Nephron progenitor cell (in vitro differentiated cells): ENCODE results near the gene HYAL4.
"Not testable (repeated sequence)": the region's sequence is repeated elsewhere in the genome, so short reads cannot be mapped to it uniquely, and the experiment has no call there.

ENCODE experiments used
- DNase-seq: peaks from one replicate; pipeline ENCODE4 v3.0.0; 2021
- H3K27ac Mint-ChIP-seq: 2 replicates; pipeline ENCODE4 v1.8.0; 2021; ENCODE audit warnings: mild to moderate bottlenecking, moderate library complexity, mixed read lengths
- H3K27me3 Mint-ChIP-seq: 2 replicates; pipeline ENCODE4 v1.8.0; 2021; ENCODE audit warnings: mild to moderate bottlenecking, low read depth, mixed read lengths; ENCODE audit not compliant: poor library complexity
- H3K36me3 Mint-ChIP-seq: 2 replicates; pipeline ENCODE4 v1.8.0; 2021; ENCODE audit warnings: low read depth, mixed read lengths
- H3K4me1 Mint-ChIP-seq: 2 replicates; pipeline ENCODE4 v1.8.0; 2021; ENCODE audit warnings: mixed read lengths
- H3K4me3 Mint-ChIP-seq: 2 replicates; pipeline ENCODE4 v1.8.0; 2021; ENCODE audit warnings: mild to moderate bottlenecking, moderate library complexity, mixed read lengths
- H3K9me3 Mint-ChIP-seq: 2 replicates; pipeline ENCODE4 v1.8.0; 2021; ENCODE audit warnings: mild to moderate bottlenecking, moderate library complexity, mixed read lengths
- TF ChIP-seq, protein P1 (sequence below): fragments of 200-600 bp; sonication (generic); IDR thresholded peaks from 2 replicates; pipeline ENCODE4 v1.5.0; 2021; ENCODE audit warnings: antibody characterized with exemption

Gene HYAL4

DNA sequence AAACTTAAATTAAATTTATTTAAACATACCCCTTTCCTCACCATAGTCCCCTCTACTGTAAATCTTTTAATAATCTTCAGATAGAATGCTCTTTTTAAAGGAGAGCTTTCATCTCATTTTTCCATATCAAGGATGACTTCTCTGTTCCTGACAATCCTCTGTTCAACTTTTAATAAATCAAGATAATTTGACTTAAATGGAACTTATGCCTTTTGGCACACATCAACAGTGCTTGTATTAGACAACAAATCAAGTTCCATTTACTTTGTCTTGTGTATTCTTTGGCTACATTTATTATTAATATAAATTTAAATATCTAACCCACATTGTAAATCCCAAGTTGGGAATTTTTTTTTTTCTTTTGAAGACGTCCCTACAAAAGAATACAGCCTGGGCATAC, 42.7 kb upstream of the HYAL4 start:
- Mint-ChIP-seq H3K36me3 (no peaks in the 10 kb centered on the region), H3K27ac (no peak overlapping the region)

DNA sequence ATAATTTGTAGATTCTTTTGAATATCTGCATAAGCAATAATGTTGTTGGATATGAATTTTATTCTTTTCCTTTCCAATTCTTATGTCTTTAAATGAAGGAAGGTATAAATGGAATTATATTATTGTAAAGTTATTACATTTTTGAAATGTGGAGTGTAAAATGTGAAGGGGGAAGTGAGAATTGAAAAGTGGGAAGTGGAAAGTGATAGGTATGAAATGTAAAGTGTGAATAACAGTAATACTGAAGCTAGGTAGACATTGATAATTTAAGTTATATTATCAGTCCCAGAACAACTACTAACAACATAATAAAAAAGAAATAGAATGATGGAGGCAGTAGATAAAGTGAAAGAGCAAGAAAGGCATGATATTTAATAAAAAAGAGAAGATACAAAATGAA, 39.7 kb upstream of the HYAL4 start:
- DNase-seq = no peak
- Mint-ChIP-seq H3K27ac (no peak overlapping the region), H3K36me3 (no peaks in the 10 kb centered on the region), H3K9me3 (peaks cover 4% of the 10 kb centered on the region), H3K27me3 (no peaks in the 10 kb centered on the region), H3K4me3 (no peak overlapping the region), H3K4me1 (no peaks in the 10 kb centered on the region)
- TF ChIP-seq, protein P1, sequence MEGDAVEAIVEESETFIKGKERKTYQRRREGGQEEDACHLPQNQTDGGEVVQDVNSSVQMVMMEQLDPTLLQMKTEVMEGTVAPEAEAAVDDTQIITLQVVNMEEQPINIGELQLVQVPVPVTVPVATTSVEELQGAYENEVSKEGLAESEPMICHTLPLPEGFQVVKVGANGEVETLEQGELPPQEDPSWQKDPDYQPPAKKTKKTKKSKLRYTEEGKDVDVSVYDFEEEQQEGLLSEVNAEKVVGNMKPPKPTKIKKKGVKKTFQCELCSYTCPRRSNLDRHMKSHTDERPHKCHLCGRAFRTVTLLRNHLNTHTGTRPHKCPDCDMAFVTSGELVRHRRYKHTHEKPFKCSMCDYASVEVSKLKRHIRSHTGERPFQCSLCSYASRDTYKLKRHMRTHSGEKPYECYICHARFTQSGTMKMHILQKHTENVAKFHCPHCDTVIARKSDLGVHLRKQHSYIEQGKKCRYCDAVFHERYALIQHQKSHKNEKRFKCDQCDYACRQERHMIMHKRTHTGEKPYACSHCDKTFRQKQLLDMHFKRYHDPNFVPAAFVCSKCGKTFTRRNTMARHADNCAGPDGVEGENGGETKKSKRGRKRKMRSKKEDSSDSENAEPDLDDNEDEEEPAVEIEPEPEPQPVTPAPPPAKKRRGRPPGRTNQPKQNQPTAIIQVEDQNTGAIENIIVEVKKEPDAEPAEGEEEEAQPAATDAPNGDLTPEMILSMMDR = no peak

More for the DNA sequence above, 42.7 kb upstream of the HYAL4 start:
- TF ChIP-seq, protein P1 = no peak
- H3K9me3 Mint-ChIP-seq = no peaks in the 10 kb centered on the region
- H3K4me1 Mint-ChIP-seq = no peaks in the 10 kb centered on the region
- H3K4me3 Mint-ChIP-seq = no peak overlapping the region
- no peak for DNase-seq
- H3K27me3 Mint-ChIP-seq = no peaks in the 10 kb centered on the region

DNA sequence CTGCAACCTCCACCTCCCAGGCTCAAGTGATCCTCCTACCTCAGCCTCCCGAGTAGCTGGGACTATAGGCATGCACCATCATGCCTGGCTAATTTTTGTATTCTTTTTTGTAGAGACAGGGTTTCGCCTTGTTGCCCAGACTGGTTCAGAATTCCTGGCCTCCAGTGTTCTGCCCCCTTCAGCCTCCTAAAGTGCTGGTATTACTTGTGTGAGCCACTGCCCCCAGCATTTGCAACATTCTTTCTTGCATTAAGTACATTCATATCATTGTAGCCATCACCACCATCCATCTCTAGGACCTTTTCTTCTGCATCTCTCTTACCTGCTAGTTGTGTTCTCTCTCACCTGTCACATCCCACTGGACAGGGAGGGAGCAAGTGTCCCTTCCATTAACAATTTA, 35.5 kb upstream of the HYAL4 start:
- TF ChIP-seq, protein P1 = no peak
- no peaks in the 10 kb centered on the region for H3K27me3 Mint-ChIP-seq
- peaks cover 4% of the 10 kb centered on the region for H3K9me3 Mint-ChIP-seq
- DNase-seq = no peak
- H3K36me3 Mint-ChIP-seq = no peaks in the 10 kb centered on the region
- H3K27ac Mint-ChIP-seq = no peak overlapping the region
- H3K4me1 Mint-ChIP-seq = no peaks in the 10 kb centered on the region
- H3K4me3 Mint-ChIP-seq = no peak overlapping the region

DNA sequence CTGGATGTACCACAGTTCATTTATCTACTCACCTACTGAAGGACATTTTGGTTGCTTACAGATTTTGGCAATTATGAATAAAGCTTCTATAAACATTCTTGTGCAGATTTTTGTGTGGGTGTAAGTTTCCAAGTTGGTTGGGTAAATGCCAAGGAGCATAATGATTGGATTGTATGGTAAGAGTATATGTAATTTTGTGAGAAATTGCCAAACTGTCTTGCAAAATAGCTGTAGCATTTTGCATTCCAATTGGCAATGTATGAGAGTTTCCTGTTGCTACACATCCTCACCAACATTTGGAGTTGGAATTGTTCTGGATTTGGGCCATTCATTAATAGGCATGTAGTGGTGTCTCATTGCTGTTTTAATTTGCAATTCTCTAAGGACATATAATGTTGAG, 33.9 kb upstream of the HYAL4 start:
- Mint-ChIP-seq H3K36me3 (no peaks in the 10 kb centered on the region), H3K4me3 (no peak overlapping the region), H3K27me3 (no peaks in the 10 kb centered on the region), H3K9me3 (peaks cover 4% of the 10 kb centered on the region), H3K4me1 (no peaks in the 10 kb centered on the region), H3K27ac (no peak overlapping the region)
- TF ChIP-seq, protein P1 = no peak
- DNase-seq = no peak

DNA sequence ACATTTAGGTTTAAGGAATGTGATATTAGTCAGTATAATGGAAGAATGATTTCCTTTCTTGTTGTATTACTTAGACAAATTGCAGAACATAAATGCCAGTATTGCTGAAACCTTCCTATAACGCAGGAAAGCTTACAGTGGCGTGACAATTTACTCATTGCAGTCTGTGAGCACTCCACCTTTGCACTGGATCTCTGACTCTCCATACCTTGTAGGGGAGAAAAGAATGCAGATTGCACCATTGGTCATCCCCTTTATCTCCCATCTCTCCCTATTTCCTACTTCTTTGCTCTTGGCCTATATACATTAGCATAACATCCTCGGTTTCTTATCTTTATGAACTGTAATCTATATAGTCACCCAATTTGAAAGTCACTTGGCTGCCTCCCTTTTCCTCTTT, 28.1 kb upstream of the HYAL4 start:
- Mint-ChIP-seq H3K27me3 (no peaks in the 10 kb centered on the region), H3K36me3 (no peaks in the 10 kb centered on the region)

DNA sequence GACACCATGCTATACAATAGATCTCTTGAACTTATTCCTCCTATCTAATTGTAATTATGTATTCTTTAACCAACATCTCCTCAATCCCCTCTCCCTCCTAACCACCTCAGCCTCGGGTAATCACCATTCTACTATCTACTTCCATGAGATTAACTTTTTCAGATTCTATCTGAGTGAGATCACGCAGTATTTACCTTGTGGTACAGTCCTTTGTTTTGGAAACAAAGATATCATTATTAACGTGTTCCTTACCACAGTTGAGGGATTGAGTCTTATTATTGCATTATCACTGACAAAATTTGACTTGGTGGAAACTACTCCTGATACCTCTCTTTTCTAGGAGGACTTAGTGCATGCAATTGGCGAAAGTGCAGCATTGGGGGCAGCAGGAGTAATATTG, 26.0 kb upstream of the HYAL4 start:
- H3K36me3 Mint-ChIP-seq = no peaks in the 10 kb centered on the region
- H3K4me1 Mint-ChIP-seq = no peaks in the 10 kb centered on the region
- no peak overlapping the region for H3K27ac Mint-ChIP-seq
- H3K27me3 Mint-ChIP-seq = no peaks in the 10 kb centered on the region
- no peaks in the 10 kb centered on the region for H3K9me3 Mint-ChIP-seq
- H3K4me3 Mint-ChIP-seq = no peak overlapping the region
- TF ChIP-seq, protein P1 = no peak
- no peak for DNase-seq

More for the DNA sequence above, 28.1 kb upstream of the HYAL4 start:
- Mint-ChIP-seq H3K4me3 (no peak overlapping the region), H3K27ac (no peak overlapping the region), H3K9me3 (no peaks in the 10 kb centered on the region), H3K4me1 (no peaks in the 10 kb centered on the region)
- TF ChIP-seq, protein P1 = no peak
- DNase-seq = no peak

DNA sequence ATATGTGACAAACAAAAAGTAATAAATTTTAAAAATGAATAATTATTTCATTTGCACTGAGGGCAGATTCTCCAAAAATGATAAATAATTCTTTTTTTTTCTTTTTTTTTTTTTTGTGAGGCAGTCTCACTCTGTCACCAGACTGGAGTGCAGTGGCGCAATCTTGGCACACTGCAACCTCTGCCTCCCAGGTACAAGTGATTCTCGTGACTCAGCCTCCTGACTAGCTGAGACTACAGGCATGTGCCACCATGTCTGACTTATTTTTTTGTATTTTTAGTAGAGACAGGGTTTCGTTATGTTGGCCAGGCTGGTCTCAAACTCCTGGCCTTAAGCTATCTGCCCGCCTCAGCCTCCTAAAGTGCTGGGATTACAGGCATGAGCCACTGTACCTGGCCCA, 25.2 kb upstream of the HYAL4 start:
- H3K27me3 Mint-ChIP-seq, H3K36me3 Mint-ChIP-seq, DNase-seq, H3K27ac Mint-ChIP-seq, H3K4me3 Mint-ChIP-seq, H3K9me3 Mint-ChIP-seq, H3K4me1 Mint-ChIP-seq: not testable (repeated sequence)
